OCI-LY7 (cell line): Measurements from ENCODE around the gene MRPS9. TPM values are rescaled to one million over a fixed set of nuclear protein-coding genes. Genes with fewer than 3 reads are reported as not detected.

Experiments
- BruUV-seq: library from RNA; stranded (reverse); fragments of 400-500 nt; replicated peaks from 2 replicates; lab custom pipeline; 2021; lab: Mats Ljungman, UMichigan
- CTCF ChIA-PET: fragments of 300-600 bp; sonication (Branson Sonifier 250); formaldehyde crosslinking; loops from one replicate; lab custom pipeline; 2022; ENCODE audit warnings: antibody characterized with exemption; ENCODE audit not compliant: unreplicated experiment; lab: Charles Lee
- POLR2A ChIA-PET: fragments of 300-600 bp; sonication (Branson Sonifier 250); formaldehyde crosslinking; loops from one replicate; lab custom pipeline; 2022; ENCODE audit warnings: antibody characterized with exemption; lab: Charles Lee
- DNase-seq: peaks from one replicate; pipeline ENCODE4 v3.0.0-alpha.2; 2015; ENCODE audit warnings: low spot score
- H2AFZ ChIP-seq: fragments of 200-600 bp; sonication (generic), shearing (Covaris generic); 2 replicates; pipeline ENCODE4 v1.6.1; 2014; ENCODE audit warnings: mild to moderate bottlenecking, antibody characterized with exemption, low read length, moderate library complexity
- H3K27ac ChIP-seq: fragments of 200-600 bp; sonication (generic); 2 replicates; pipeline ENCODE4 v1.5.1; 2014; ENCODE audit warnings: mixed run types, low read depth, mild to moderate bottlenecking, moderate library complexity, low read length, inconsistent platforms; ENCODE audit not compliant: poor library complexity, severe bottlenecking
- H3K36me3 ChIP-seq: fragments of 200-600 bp; sonication (generic); 2 replicates; pipeline ENCODE4 v1.6.1; 2014; ENCODE audit warnings: mild to moderate bottlenecking, antibody characterized with exemption, low read length, moderate library complexity, mixed read lengths; ENCODE audit not compliant: insufficient read depth
- H3K4me1 ChIP-seq: fragments of 200-600 bp; sonication (generic); 2 replicates; pipeline ENCODE4 v1.5.1; 2014; ENCODE audit warnings: mild to moderate bottlenecking, low read length; ENCODE audit not compliant: insufficient read depth, poor library complexity, severe bottlenecking
- H3K4me2 ChIP-seq: fragments of 200-600 bp; sonication (generic); 2 replicates; pipeline ENCODE4 v1.6.1; 2014; ENCODE audit warnings: mild to moderate bottlenecking, low read length
- H3K4me3 ChIP-seq: fragments of 200-600 bp; sonication (generic); 2 replicates; pipeline ENCODE4 v1.5.1; 2014; ENCODE audit warnings: mild to moderate bottlenecking, low read depth, low read length; ENCODE audit not compliant: poor library complexity, severe bottlenecking
- H3K79me2 ChIP-seq: fragments of 200-600 bp; sonication (generic); 2 replicates; pipeline ENCODE4 v1.6.1; 2016; ENCODE audit warnings: low read depth, mild to moderate bottlenecking, low read length, moderate library complexity, mixed read lengths; ENCODE audit not compliant: insufficient read depth
- H3K9me2 ChIP-seq: fragments of 200-600 bp; sonication (generic); 2 replicates; pipeline ENCODE4 v1.6.1; 2016; ENCODE audit warnings: mild to moderate bottlenecking, low read length, mixed read lengths; ENCODE audit not compliant: insufficient read depth
- H3K9me3 ChIP-seq: fragments of 200-600 bp; sonication (generic); 2 replicates; pipeline ENCODE4 v1.6.1; 2014; ENCODE audit warnings: mild to moderate bottlenecking, mixed run types, low read length, mixed read lengths
- H4K20me1 ChIP-seq: fragments of 200-600 bp; sonication (generic); 2 replicates; pipeline ENCODE4 v1.6.1; 2014; ENCODE audit warnings: mild to moderate bottlenecking, antibody characterized with exemption, low read length, moderate library complexity, mixed read lengths; ENCODE audit not compliant: insufficient read depth
- EZH2phosphoT487 ChIP-seq: fragments of 200-600 bp; sonication (generic); IDR thresholded peaks from 2 replicates; pipeline ENCODE4 v1.6.1; 2018; ENCODE audit warnings: low read depth, borderline replicate concordance, mild to moderate bottlenecking, mixed run types, antibody characterized with exemption, low read length, moderate library complexity, mixed read lengths
- intact Hi-C: fragments of 100-400 bp; cut with micrococcal nuclease; formaldehyde crosslinking; loops from one replicate; pipeline ENCODE4 v1.10.0; 2022; ENCODE audit not compliant: unreplicated experiment
- total RNA-seq, 2 experiments: library from RNA; depleted of rRNA in 1 of 2; stranded (reverse); fragments of >200 nt in 1 of 2; shearing (Covaris generic) in 1 of 2; gene quantifications; 2 replicates each; pipeline ENCODE4 v1.2.3, GENCODE V29; 2014 to 2022
- TF ChIP-seq, protein P1 (sequence below): fragments of 200-600 bp; sonication (generic); conservative IDR thresholded peaks from 2 replicates; pipeline ENCODE4 v1.5.1; 2014; ENCODE audit warnings: mild to moderate bottlenecking, antibody characterized with exemption, low read length, moderate library complexity, mixed read lengths

The MRPS9 gene
- total RNA-seq, 2 experiments from 2014 or later = 25.9 to 42.6 TPM

DNA sequence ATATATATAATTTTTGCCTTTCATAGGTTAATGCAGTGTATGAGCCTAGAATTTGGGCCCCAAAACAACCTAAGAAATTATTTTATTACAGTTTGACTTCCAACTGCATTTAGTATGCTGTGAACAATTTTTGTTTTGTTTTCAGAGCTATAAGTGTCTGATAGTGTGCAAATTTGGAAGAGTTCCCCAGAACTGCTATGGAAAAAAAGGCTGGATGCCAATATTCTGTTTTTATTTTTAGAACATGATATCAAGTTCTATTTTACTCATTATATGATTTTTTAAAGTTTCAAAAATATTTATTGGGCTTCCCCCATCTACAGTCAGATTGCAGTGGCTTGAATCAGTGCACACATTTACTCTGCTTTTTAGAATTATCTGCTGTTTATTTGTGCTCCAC is 42.6 kb downstream of the MRPS9 start:
- CTCF ChIA-PET = no interaction called here
- DNase-seq = no peak
- Histone ChIP-seq H2AFZ (no peak overlapping the region), H3K4me2 (no peak overlapping the region), H3K36me3 (peaks cover 19% of the 10 kb centered on the region; the same call in 1 of the 2 replicates), H4K20me1 (no peaks in the 10 kb centered on the region), H3K79me2 (no peaks in the 10 kb centered on the region), H3K4me3 (no peak overlapping the region), H3K27ac (no peak overlapping the region), H3K9me2 (no peaks in the 10 kb centered on the region), H3K4me1 (no peaks in the 10 kb centered on the region), H3K9me3 (no peaks in the 10 kb centered on the region)
- intact Hi-C loops = no loop called here
- TF ChIP-seq, protein P1, sequence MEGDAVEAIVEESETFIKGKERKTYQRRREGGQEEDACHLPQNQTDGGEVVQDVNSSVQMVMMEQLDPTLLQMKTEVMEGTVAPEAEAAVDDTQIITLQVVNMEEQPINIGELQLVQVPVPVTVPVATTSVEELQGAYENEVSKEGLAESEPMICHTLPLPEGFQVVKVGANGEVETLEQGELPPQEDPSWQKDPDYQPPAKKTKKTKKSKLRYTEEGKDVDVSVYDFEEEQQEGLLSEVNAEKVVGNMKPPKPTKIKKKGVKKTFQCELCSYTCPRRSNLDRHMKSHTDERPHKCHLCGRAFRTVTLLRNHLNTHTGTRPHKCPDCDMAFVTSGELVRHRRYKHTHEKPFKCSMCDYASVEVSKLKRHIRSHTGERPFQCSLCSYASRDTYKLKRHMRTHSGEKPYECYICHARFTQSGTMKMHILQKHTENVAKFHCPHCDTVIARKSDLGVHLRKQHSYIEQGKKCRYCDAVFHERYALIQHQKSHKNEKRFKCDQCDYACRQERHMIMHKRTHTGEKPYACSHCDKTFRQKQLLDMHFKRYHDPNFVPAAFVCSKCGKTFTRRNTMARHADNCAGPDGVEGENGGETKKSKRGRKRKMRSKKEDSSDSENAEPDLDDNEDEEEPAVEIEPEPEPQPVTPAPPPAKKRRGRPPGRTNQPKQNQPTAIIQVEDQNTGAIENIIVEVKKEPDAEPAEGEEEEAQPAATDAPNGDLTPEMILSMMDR = no peak
- TF ChIP-seq EZH2phosphoT487 = no peak
- BruUV-seq = no TSS peak
- POLR2A ChIA-PET = interaction anchor here (0.7 to 2.0 kb wide), 4 partner anchors 10 to 943 kb away, joined by 3 to 5 read pairs (median 4); no protein-coding TSS in a partner anchor

DNA sequence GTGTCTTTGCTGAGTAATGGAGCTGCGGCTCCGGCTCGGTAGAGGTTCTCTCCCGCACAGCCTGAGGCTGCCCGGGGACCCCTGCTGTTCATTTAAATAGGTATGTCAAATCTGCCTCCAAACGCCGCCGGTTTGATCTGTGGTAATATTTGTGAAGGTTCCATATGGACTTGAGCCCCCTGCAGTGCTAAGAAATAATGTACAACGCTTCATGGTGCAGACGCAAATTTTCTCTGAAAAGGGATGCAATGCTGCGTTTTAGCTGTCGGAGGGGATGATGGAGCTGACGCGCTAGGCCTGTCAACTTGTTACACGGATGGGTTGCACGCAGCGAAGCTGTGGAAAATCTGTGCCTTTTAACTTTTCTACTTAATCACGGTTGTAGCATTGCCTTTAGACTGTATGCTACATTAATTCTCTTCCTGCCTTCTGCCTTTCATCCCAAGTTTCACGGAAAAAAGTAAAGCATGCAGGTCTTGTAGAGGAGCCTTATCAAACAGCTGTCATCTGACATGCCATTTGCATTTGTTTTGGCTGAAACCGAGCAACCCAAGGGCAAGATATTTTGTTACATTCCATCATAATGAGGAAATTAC is 43.2 kb downstream of the MRPS9 start:
- Histone ChIP-seq H4K20me1 (no peaks in the 10 kb centered on the region), H3K9me3 (no peaks in the 10 kb centered on the region), H3K4me1 (no peaks in the 10 kb centered on the region), H3K4me2 (no peak overlapping the region), H3K9me2 (no peaks in the 10 kb centered on the region), H3K27ac (no peak overlapping the region), H3K36me3 (peaks cover 18% of the 10 kb centered on the region; the same call in 1 of the 2 replicates), H3K79me2 (no peaks in the 10 kb centered on the region), H3K4me3 (no peak overlapping the region), H2AFZ (no peak overlapping the region)
- TF ChIP-seq, protein P1 = 0 out of 2 replicates have a peak, but pooled peaks have one; percentile 13
- no peak for TF ChIP-seq EZH2phosphoT487
- intact Hi-C loops = no loop called here
- DNase-seq = no peak
- no TSS peak for BruUV-seq
- POLR2A ChIA-PET = interaction anchor here (0.7 to 2.0 kb wide), 3 partner anchors 10 to 943 kb away, joined by 3 to 5 read pairs (median 4); no protein-coding TSS in a partner anchor
- CTCF ChIA-PET = no interaction called here

DNA sequence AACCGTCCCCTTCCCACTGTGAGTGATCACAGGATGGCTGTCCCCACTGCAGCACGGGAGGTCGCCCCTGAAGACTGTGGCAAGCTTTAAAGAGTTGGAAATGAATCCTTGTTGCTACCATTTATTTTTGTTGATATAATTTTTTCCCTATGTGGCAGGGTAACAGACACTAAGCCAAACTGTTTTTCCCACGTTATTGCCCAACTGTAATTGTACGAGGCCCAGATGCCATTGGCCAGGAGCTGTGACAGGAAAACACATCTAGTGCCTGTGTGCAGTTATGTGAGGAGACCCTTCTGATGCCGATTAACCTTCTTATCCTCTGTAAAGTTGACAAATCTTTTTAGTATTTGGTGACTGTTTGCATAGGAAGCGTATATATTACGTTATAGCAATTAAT is 44.2 kb downstream of the MRPS9 start:
- CTCF ChIA-PET = no interaction called here
- POLR2A ChIA-PET = no interaction called here
- Histone ChIP-seq H3K36me3 (peaks cover 12% of the 10 kb centered on the region; the same call in 1 of the 2 replicates), H4K20me1 (no peaks in the 10 kb centered on the region), H3K4me1 (no peaks in the 10 kb centered on the region), H3K79me2 (no peaks in the 10 kb centered on the region), H3K9me3 (no peaks in the 10 kb centered on the region), H3K4me2 (no peak overlapping the region), H3K4me3 (no peak overlapping the region), H2AFZ (no peak overlapping the region), H3K9me2 (no peaks in the 10 kb centered on the region), H3K27ac (no peak overlapping the region)
- intact Hi-C loops = no loop called here
- TF ChIP-seq, protein P1 = no peak
- TF ChIP-seq EZH2phosphoT487 = no peak
- no peak for DNase-seq
- BruUV-seq = no TSS peak
